IMR-90 (cell line): Measurements from ENCODE around the gene NFATC1. TPM values are rescaled to one million over a fixed set of nuclear protein-coding genes. Genes with fewer than 3 reads are reported as not detected.

Experiments
- ATAC-seq: fragments of 200-7000 bp; cut with Tn5 transposase; 2 replicates; pipeline ENCODE4 v1.9.1; 2020; ENCODE audit warnings: low read depth, mild to moderate bottlenecking, moderate library complexity
- BruUV-seq: library from RNA; stranded (reverse); fragments of 400-500 nt; replicated peaks from 2 replicates; lab custom pipeline; 2021; lab: Mats Ljungman, UMichigan
- CTCF ChIA-PET: fragments of 300-600 bp; formaldehyde crosslinking; extraction: SDS; loops from one replicate; lab custom pipeline; 2021; ENCODE audit warnings: antibody characterized with exemption; lab: Yijun Ruan, JAX
- POLR2A ChIA-PET: fragments of 300-600 bp; sonication (Branson Sonifier 250); formaldehyde crosslinking; loops from one replicate; lab custom pipeline; 2022; ENCODE audit warnings: antibody characterized with exemption; ENCODE audit not compliant: unreplicated experiment; lab: Charles Lee
- DNase-seq: peaks from one replicate; pipeline ENCODE4 v3.0.0; 2013
- H2AFZ ChIP-seq: replicated peaks from 2 replicates; pipeline ENCODE3; 2013; ENCODE audit warnings: low read length, mild to moderate bottlenecking; ENCODE audit not compliant: poor library complexity
- H2AK5ac ChIP-seq: 2 replicates; pipeline ENCODE4 v1.6.1; 2013; ENCODE audit warnings: low read depth, low read length, inconsistent platforms
- H2AK9ac ChIP-seq: replicated peaks from 2 replicates; pipeline ENCODE3; 2013; ENCODE audit warnings: mild to moderate bottlenecking, low read depth, low read length, moderate library complexity; ENCODE audit not compliant: poor library complexity
- H2BK120ac ChIP-seq: 2 replicates; pipeline ENCODE4 v1.6.1; 2013; ENCODE audit warnings: low read depth, low read length, inconsistent platforms
- H2BK15ac ChIP-seq: 3 replicates; pipeline ENCODE4 v1.6.1; 2013; ENCODE audit warnings: low read depth, low read length, inconsistent platforms
- H2BK20ac ChIP-seq: 2 replicates; pipeline ENCODE4 v1.6.1; 2013; ENCODE audit warnings: low read depth, mild to moderate bottlenecking, inconsistent platforms, low read length, moderate library complexity
- H2BK5ac ChIP-seq: 2 replicates; pipeline ENCODE4 v1.6.1; 2013; ENCODE audit warnings: mild to moderate bottlenecking, low read depth, low read length, inconsistent platforms; ENCODE audit not compliant: poor library complexity, severe bottlenecking
- H3K14ac ChIP-seq: replicated peaks from 2 replicates; pipeline ENCODE4 v1.6.1; 2013; ENCODE audit warnings: low read depth, low read length, inconsistent platforms
- H3K18ac ChIP-seq: 2 replicates; pipeline ENCODE4 v1.6.1; 2013; ENCODE audit warnings: low read depth, low read length, control low read depth
- H3K23ac ChIP-seq: 2 replicates; pipeline ENCODE4 v1.6.1; 2013; ENCODE audit warnings: low read depth, low read length, inconsistent platforms
- H3K27ac ChIP-seq: 2 replicates; pipeline ENCODE4 v1.5.1; 2013; ENCODE audit warnings: mild to moderate bottlenecking, control low read depth, low read length; ENCODE audit not compliant: insufficient read depth
- H3K27me3 ChIP-seq: 2 replicates; pipeline ENCODE4 v1.6.1; 2013; ENCODE audit warnings: low read length; ENCODE audit not compliant: control insufficient read depth, insufficient read depth
- H3K36me3 ChIP-seq: 2 replicates; pipeline ENCODE4 v1.6.1; 2013; ENCODE audit warnings: low read length, mixed read lengths; ENCODE audit not compliant: control insufficient read depth, insufficient read depth
- H3K4ac ChIP-seq: 2 replicates; pipeline ENCODE4 v1.6.1; 2013; ENCODE audit warnings: low read depth, low read length, inconsistent platforms
- H3K4me1 ChIP-seq: 2 replicates; pipeline ENCODE4 v1.6.1; 2013; ENCODE audit warnings: low read length, mixed read lengths; ENCODE audit not compliant: control insufficient read depth, insufficient read depth
- H3K4me2 ChIP-seq: 2 replicates; pipeline ENCODE4 v1.6.1; 2013; ENCODE audit warnings: low read depth, mild to moderate bottlenecking, control low read depth, low read length, moderate library complexity
- H3K4me3 ChIP-seq: 2 replicates; pipeline ENCODE4 v1.5.1; 2013; ENCODE audit warnings: low read depth, mild to moderate bottlenecking, control low read depth, low read length, moderate library complexity; ENCODE audit not compliant: insufficient read depth
- H3K56ac ChIP-seq: 2 replicates; pipeline ENCODE4 v1.6.1; 2013; ENCODE audit warnings: low read length, inconsistent platforms; ENCODE audit not compliant: insufficient read depth; ENCODE audit errors: extremely low read depth
- H3K79me1 ChIP-seq, 2 experiments: 2 replicates each; pipeline ENCODE4 v1.6.1; 2013; ENCODE audit warnings: low read length in 2 of 2, inconsistent platforms in 1 of 2, low read depth in 1 of 2
- H3K9ac ChIP-seq: 2 replicates; pipeline ENCODE4 v1.6.1; 2013; ENCODE audit warnings: low read depth, low read length, control low read depth
- H3K9me1 ChIP-seq: 2 replicates; pipeline ENCODE4 v1.6.1; 2013; ENCODE audit warnings: low read length, inconsistent platforms; ENCODE audit not compliant: insufficient read depth
- H3K9me3 ChIP-seq: 2 replicates; pipeline ENCODE4 v1.6.1; 2013; ENCODE audit warnings: low read length; ENCODE audit not compliant: control insufficient read depth, insufficient read depth
- H4K20me1 ChIP-seq: 2 replicates; pipeline ENCODE4 v1.6.1; 2013; ENCODE audit warnings: low read length, inconsistent platforms; ENCODE audit not compliant: insufficient read depth
- H4K5ac ChIP-seq: 2 replicates; pipeline ENCODE4 v1.6.1; 2013; ENCODE audit warnings: mild to moderate bottlenecking, low read depth, low read length, control low read depth
- H4K8ac ChIP-seq, 2 experiments: 2 replicates each; pipeline ENCODE4 v1.6.1; 2013; ENCODE audit warnings: low read depth in 2 of 2, low read length in 2 of 2, control low read depth in 1 of 2, inconsistent platforms in 1 of 2
- H4K91ac ChIP-seq: 2 replicates; pipeline ENCODE4 v1.6.1; 2013; ENCODE audit warnings: low read depth, low read length, inconsistent platforms; ENCODE audit not compliant: insufficient read depth
- BHLHE40 ChIP-seq: fragments of 150-350 bp; IDR thresholded peaks from 2 replicates; pipeline ENCODE4 v1.6.1; 2016; ENCODE audit warnings: mild to moderate bottlenecking, low read depth, low read length
- CEBPB ChIP-seq: IDR thresholded peaks from 2 replicates; pipeline ENCODE4 v1.6.1; 2012; ENCODE audit warnings: low read depth, low read length, improper control_type of control experiment
- CHD1 ChIP-seq: IDR thresholded peaks from 2 replicates; pipeline ENCODE4 v1.6.1; 2012; ENCODE audit warnings: low read depth, low read length, improper control_type of control experiment
- CTCF ChIP-seq: conservative IDR thresholded peaks from 2 replicates; pipeline ENCODE4 v1.5.1; 2012; ENCODE audit warnings: mild to moderate bottlenecking, low read depth, low read length, improper control_type of control experiment
- MAFK ChIP-seq: IDR thresholded peaks from 2 replicates; pipeline ENCODE4 v1.6.1; 2012; ENCODE audit warnings: low read depth, low read length, improper control_type of control experiment
- MXI1 ChIP-seq: IDR thresholded peaks from 2 replicates; pipeline ENCODE4 v1.6.1; 2012; ENCODE audit warnings: low read depth, mild to moderate bottlenecking, low read length, moderate library complexity, borderline replicate concordance
- POLR2A ChIP-seq: IDR thresholded peaks from 2 replicates; pipeline ENCODE4 v1.6.1; 2012; ENCODE audit warnings: mild to moderate bottlenecking, low read depth, low read length
- RAD21 ChIP-seq: IDR thresholded peaks from 2 replicates; pipeline ENCODE4 v1.6.1; 2012; ENCODE audit warnings: low read length, improper control_type of control experiment
- RCOR1 ChIP-seq: IDR thresholded peaks from 2 replicates; pipeline ENCODE4 v1.6.1; 2012; ENCODE audit warnings: mild to moderate bottlenecking, low read length, improper control_type of control experiment; ENCODE audit not compliant: insufficient replicate concordance
- RFX5 ChIP-seq: IDR thresholded peaks from 2 replicates; pipeline ENCODE4 v1.8.0; 2012; ENCODE audit warnings: low read depth, mild to moderate bottlenecking, low read length, moderate library complexity
- SMC3 ChIP-seq: fragments of 150-350 bp; IDR thresholded peaks from 2 replicates; pipeline ENCODE4 v1.6.1; 2016; ENCODE audit warnings: low read depth, mild to moderate bottlenecking, antibody characterized with exemption, low read length, moderate library complexity
- WGBS, 2 experiments: methylation state at CpG; one replicate each; pipeline versions ENCODE4 v1.1.5 to v1.1.7; 2013; ENCODE audit warnings: missing lambda C conversion rate in 2 of 2; ENCODE audit not compliant: insufficient read length in 1 of 2; ENCODE audit errors: extremely low coverage in 2 of 2; 5-methylcytosine and 5-hydroxymethylcytosine counted together
- dilution Hi-C: fragments of 300-500 bp; cut with HindIII; formaldehyde crosslinking; loops from one replicate; pipeline ENCODE4 v1.14.3; 2018; ENCODE audit warnings: low sequenced_read_pairs; ENCODE audit not compliant: unreplicated experiment
- in situ Hi-C: fragments of 300-500 bp; cut with MboI; formaldehyde crosslinking; loops from 3 replicates; pipeline ENCODE4 v1.14.3; 2019; ENCODE audit warnings: low sequenced_read_pairs, inconsistent platforms, mixed read lengths
- intact Hi-C: fragments of 100-400 bp; cut with micrococcal nuclease; formaldehyde crosslinking; loops from 2 replicates; pipeline ENCODE4 v1.10.0; 2022
- polyA plus RNA-seq, 3 experiments: library from polyadenylated mRNA; depleted of rRNA; stranded (reverse); fragments of >200 nt; gene quantifications; 2 replicates each; pipeline ENCODE4 v1.2.3, GENCODE V29; 2012; ENCODE audit warnings: low replicate concordance in 1 of 3
- total RNA-seq: library from RNA; depleted of rRNA; stranded (reverse); fragments of >200 nt; gene quantifications from 2 replicates; pipeline ENCODE4 v1.2.3, GENCODE V29; 2012
- TF ChIP-seq, protein P1 (sequence below): fragments of 150-350 bp; IDR thresholded peaks from 2 replicates; pipeline ENCODE4 v1.6.1; 2016; ENCODE audit warnings: low read depth, mild to moderate bottlenecking, low read length, moderate library complexity, borderline replicate concordance

The NFATC1 gene
- total and polyA plus RNA-seq, 2 of the 4 experiments (the other 2 are of a cell fraction): 0.36 to 1.8 TPM

GRCh38 chr18:79476031-79476917 is 80.5 kb downstream of the NFATC1 start:
- no peaks in the 10 kb centered on the region for H3K27me3 ChIP-seq
- H3K9me3 ChIP-seq: peaks cover 7% of the 10 kb centered on the region; the same call in 1 of the 2 replicates
- no peak for ATAC-seq
- H2AK9ac ChIP-seq: no peak overlapping the region
- no peak for DNase-seq
- no peak overlapping the region for H3K18ac ChIP-seq
- H4K5ac ChIP-seq: no peak overlapping the region
- H2AK5ac ChIP-seq: no peak overlapping the region
- H3K4me1 ChIP-seq: no peaks in the 10 kb centered on the region
- H3K27ac ChIP-seq: no peak overlapping the region
- no peak overlapping the region for H4K8ac ChIP-seq
- no TSS peak for BruUV-seq
- no peak overlapping the region for H2BK15ac ChIP-seq
- no peak overlapping the region for H3K14ac ChIP-seq
- no peaks in the 10 kb centered on the region for H3K36me3 ChIP-seq
- no peak overlapping the region for H2BK20ac ChIP-seq
- dilution Hi-C loops (no loop called here), in situ Hi-C loops (no loop called here), intact Hi-C loops (no loop called here)
- no peak overlapping the region for H4K91ac ChIP-seq
- H2BK120ac ChIP-seq: no peak overlapping the region
- H2AFZ ChIP-seq: no peak overlapping the region
- no peak for TF ChIP-seq RCOR1
- no peak for TF ChIP-seq MAFK
- TF ChIP-seq, protein P1, sequence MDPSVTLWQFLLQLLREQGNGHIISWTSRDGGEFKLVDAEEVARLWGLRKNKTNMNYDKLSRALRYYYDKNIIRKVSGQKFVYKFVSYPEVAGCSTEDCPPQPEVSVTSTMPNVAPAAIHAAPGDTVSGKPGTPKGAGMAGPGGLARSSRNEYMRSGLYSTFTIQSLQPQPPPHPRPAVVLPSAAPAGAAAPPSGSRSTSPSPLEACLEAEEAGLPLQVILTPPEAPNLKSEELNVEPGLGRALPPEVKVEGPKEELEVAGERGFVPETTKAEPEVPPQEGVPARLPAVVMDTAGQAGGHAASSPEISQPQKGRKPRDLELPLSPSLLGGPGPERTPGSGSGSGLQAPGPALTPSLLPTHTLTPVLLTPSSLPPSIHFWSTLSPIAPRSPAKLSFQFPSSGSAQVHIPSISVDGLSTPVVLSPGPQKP: no peak
- no peak for TF ChIP-seq CHD1
- TF ChIP-seq RFX5: no peak
- TF ChIP-seq CTCF: no peak
- TF ChIP-seq CEBPB: no peak
- no peak for TF ChIP-seq RAD21
- TF ChIP-seq BHLHE40: no peak
- TF ChIP-seq MXI1: no peak
- no peak for TF ChIP-seq POLR2A
- TF ChIP-seq SMC3: no peak
- H3K9me1 ChIP-seq: no peaks in the 10 kb centered on the region
- WGBS, 2 experiments: 92% methylated on average over 25 of the region's 54 CpGs; no CpG with 5 or more reads in 1 of the 2 experiments
- no peak overlapping the region for H2BK5ac ChIP-seq
- no peak overlapping the region for H3K4me2 ChIP-seq
- H3K79me1 ChIP-seq: no peaks in the 10 kb centered on the region
- H3K23ac ChIP-seq: no peak overlapping the region
- no peaks in the 10 kb centered on the region for H4K20me1 ChIP-seq
- no peak overlapping the region for H3K4me3 ChIP-seq
- no peak overlapping the region for H3K56ac ChIP-seq
- ChIA-PET POLR2A (no interaction called here), CTCF (no interaction called here)
- H3K4ac ChIP-seq: no peak overlapping the region
- H3K9ac ChIP-seq: no peak overlapping the region
